ENCODE data around the gene ADD3. TPM values are rescaled to one million over a fixed set of nuclear protein-coding genes. Genes with fewer than 3 reads are reported as not detected.

Gene ADD3
- total RNA-seq, 3 donors from 2014 or later (not counting 1 experiment from before 2014, with no cell fraction given), result 341 to 437 (median 344) TPM

DNA sequence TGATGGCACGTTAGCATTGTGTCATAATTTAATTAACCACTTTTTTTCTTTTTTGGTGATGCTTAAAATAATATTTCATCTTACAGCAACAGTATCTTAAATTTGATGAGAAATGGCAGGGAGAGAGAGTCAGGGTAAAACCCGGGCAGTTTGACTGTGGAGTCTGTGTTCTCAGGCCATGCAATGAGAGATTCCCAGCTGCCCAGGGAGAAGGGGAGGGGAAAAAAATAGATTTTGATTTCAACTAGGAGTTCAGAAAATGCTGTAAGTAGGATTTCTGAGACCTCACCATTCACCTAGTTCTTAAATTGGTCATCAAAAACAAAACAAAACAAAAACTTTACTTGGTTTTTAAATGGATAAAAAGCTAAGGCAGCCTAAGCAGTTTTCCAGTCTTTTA is 47.1 kb upstream of the ADD3 start:
- H3K4me1 ChIP-seq (ENCODE audit: control insufficient read depth, insufficient read depth, low read length), result no peaks in the 10 kb centered on the region
- no peaks in the 10 kb centered on the region for H3K9me3 Mint-ChIP-seq
- no peaks in the 10 kb centered on the region for H3K9me3 ChIP-seq (ENCODE audit: control insufficient read depth, insufficient read depth, low read length)
- H3K27ac ChIP-seq (ENCODE audit: low read length), result no peak overlapping the region
- no peak overlapping the region for H3K27ac Mint-ChIP-seq
- H3K4me3 Mint-ChIP-seq, result no peak overlapping the region
- no peak for TF ChIP-seq CTCF (IDR thresholded peaks at IDR 0.05)
- peaks cover 0 to 5% of the 10 kb centered on the region in 2 donors for H3K4me1 Mint-ChIP-seq
- no peaks in the 10 kb centered on the region for H3K36me3 Mint-ChIP-seq
- DNase-seq (no peak), ATAC-seq (no peak)
- 100% methylated on average over 1 of the region's 2 CpGs for WGBS (ENCODE audit: insufficient coverage)
- H3K4me3 ChIP-seq (ENCODE audit: low read length), result no peak overlapping the region
- intact Hi-C loops (cut with micrococcal nuclease), result no loop called here
- no peaks in the 10 kb centered on the region for H3K27me3 ChIP-seq (ENCODE audit: control insufficient read depth, insufficient read depth, low read length)
- H3K27me3 Mint-ChIP-seq (ENCODE audit: low read depth in 2 of 2), result peaks cover 0 to 3% of the 10 kb centered on the region in 2 donors
- no peaks in the 10 kb centered on the region for H3K36me3 ChIP-seq (ENCODE audit: control insufficient read depth, insufficient read depth, low read length)

- Histone ChIP-seq H3K27ac (ENCODE audit: low read length) (no peak overlapping the region), H3K27me3 (ENCODE audit: control insufficient read depth, insufficient read depth, low read length) (no peaks in the 10 kb centered on the region), H3K4me1 (ENCODE audit: control insufficient read depth, insufficient read depth, low read length) (no peaks in the 10 kb centered on the region), H3K4me3 (ENCODE audit: low read length) (no peak overlapping the region), H3K36me3 (ENCODE audit: control insufficient read depth, insufficient read depth, low read length) (no peaks in the 10 kb centered on the region), H3K9me3 (ENCODE audit: control insufficient read depth, insufficient read depth, low read length) (no peaks in the 10 kb centered on the region)
- 94% methylated on average over 3 of the region's 5 CpGs for WGBS (ENCODE audit: insufficient coverage)
- TF ChIP-seq CTCF (IDR thresholded peaks at IDR 0.05), result no peak
- Mint-ChIP-seq H3K36me3 (no peaks in the 10 kb centered on the region), H3K4me3 (no peak overlapping the region), H3K27me3 (ENCODE audit: low read depth in 2 of 2) (peaks cover 0 to 3% of the 10 kb centered on the region in 2 donors), H3K9me3 (no peaks in the 10 kb centered on the region), H3K4me1 (peaks cover 0 to 5% of the 10 kb centered on the region in 2 donors), H3K27ac (no peak overlapping the region)
- intact Hi-C loops (cut with micrococcal nuclease), result no loop called here
- DNase-seq, result no peak
- no peak for ATAC-seq
Measured at GRCh38 chr10:109961174-109962001, 46.4 kb upstream of the ADD3 start.

DNA sequence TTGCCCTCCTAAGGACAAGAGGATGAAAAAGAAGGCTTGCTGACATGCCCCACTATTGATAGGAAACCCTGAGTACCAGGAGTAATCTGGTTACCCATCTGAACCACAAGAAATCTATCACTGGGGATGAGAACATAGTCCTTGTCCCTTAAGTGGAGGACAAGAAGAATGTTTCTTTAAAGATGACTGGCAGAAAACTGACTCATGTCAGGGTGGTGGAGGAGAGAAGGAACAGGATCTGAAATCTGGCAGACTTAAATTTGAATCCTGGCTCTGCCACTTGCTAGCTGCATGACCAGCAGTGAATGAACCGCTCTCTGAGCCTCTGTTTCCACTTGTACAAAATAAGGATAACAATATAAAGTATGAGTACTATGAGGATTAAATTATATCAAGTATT is 45.5 kb upstream of the ADD3 start:
- H3K9me3 Mint-ChIP-seq, result no peaks in the 10 kb centered on the region
- no peaks in the 10 kb centered on the region for H3K4me1 ChIP-seq (ENCODE audit: control insufficient read depth, insufficient read depth, low read length)
- intact Hi-C loops (cut with micrococcal nuclease), result no loop called here
- H3K4me3 ChIP-seq (ENCODE audit: low read length), result no peak overlapping the region
- H3K36me3 Mint-ChIP-seq, result no peaks in the 10 kb centered on the region
- no peak overlapping the region for H3K27ac ChIP-seq (ENCODE audit: low read length)
- no peaks in the 10 kb centered on the region for H3K4me1 Mint-ChIP-seq
- H3K27me3 Mint-ChIP-seq (ENCODE audit: low read depth in 2 of 2), result peaks cover 0 to 3% of the 10 kb centered on the region in 2 donors
- no peak for TF ChIP-seq CTCF (IDR thresholded peaks at IDR 0.05)
- no peaks in the 10 kb centered on the region for H3K36me3 ChIP-seq (ENCODE audit: control insufficient read depth, insufficient read depth, low read length)
- H3K9me3 ChIP-seq (ENCODE audit: control insufficient read depth, insufficient read depth, low read length), result no peaks in the 10 kb centered on the region
- WGBS (ENCODE audit: insufficient coverage), result no CpG with 5 or more reads among the region's 1 CpG
- no peak overlapping the region for H3K4me3 Mint-ChIP-seq
- no peaks in the 10 kb centered on the region for H3K27me3 ChIP-seq (ENCODE audit: control insufficient read depth, insufficient read depth, low read length)
- no peak overlapping the region for H3K27ac Mint-ChIP-seq
- ATAC-seq (no peak), DNase-seq (no peak)

DNA sequence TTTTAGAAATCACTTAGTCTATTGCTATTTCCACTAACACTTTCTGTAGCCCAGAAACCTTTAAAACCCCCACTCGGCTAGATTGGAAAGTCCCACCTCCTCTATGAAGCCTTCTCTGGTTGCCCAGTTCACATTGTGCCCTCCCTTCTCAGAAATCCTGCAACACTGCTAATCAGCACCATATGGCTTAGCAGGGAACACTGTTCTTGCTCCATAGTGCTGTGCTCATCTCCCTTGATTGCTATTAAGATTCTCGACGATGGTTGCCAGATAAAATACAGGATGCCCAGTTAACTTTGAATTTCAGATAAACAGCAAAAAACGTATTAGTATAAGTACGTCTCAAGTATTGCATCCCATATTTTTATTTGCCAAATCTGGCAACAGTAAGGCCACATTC is 44.3 kb upstream of the ADD3 start:
- Mint-ChIP-seq H3K36me3 (no peaks in the 10 kb centered on the region), H3K9me3 (no peaks in the 10 kb centered on the region), H3K4me1 (no peaks in the 10 kb centered on the region), H3K27ac (no peak overlapping the region), H3K27me3 (ENCODE audit: low read depth in 2 of 2) (peaks cover 0 to 3% of the 10 kb centered on the region in 2 donors), H3K4me3 (no peak overlapping the region)
- intact Hi-C loops (cut with micrococcal nuclease), result no loop called here
- DNase-seq (no peak), ATAC-seq (no peak)
- no peaks in the 10 kb centered on the region for H3K9me3 ChIP-seq (ENCODE audit: control insufficient read depth, insufficient read depth, low read length)
- no peaks in the 10 kb centered on the region for H3K27me3 ChIP-seq (ENCODE audit: control insufficient read depth, insufficient read depth, low read length)
- 86% methylated on average over 5 of the region's 5 CpGs for WGBS (ENCODE audit: insufficient coverage)
- no peaks in the 10 kb centered on the region for H3K36me3 ChIP-seq (ENCODE audit: control insufficient read depth, insufficient read depth, low read length)
- TF ChIP-seq CTCF (IDR thresholded peaks at IDR 0.05), result no peak
- H3K4me3 ChIP-seq (ENCODE audit: low read length), result no peak overlapping the region
- H3K27ac ChIP-seq (ENCODE audit: low read length), result no peak overlapping the region
- H3K4me1 ChIP-seq (ENCODE audit: control insufficient read depth, insufficient read depth, low read length), result no peaks in the 10 kb centered on the region

All from natural killer cell (primary cell).